ENCODE data around the gene CEP104. TPM values are rescaled to one million over a fixed set of nuclear protein-coding genes. Genes with fewer than 3 reads are reported as not detected.

The CEP104 gene
- total RNA-seq, 1 experiment from 2014 or later: 34.5 TPM

DNA sequence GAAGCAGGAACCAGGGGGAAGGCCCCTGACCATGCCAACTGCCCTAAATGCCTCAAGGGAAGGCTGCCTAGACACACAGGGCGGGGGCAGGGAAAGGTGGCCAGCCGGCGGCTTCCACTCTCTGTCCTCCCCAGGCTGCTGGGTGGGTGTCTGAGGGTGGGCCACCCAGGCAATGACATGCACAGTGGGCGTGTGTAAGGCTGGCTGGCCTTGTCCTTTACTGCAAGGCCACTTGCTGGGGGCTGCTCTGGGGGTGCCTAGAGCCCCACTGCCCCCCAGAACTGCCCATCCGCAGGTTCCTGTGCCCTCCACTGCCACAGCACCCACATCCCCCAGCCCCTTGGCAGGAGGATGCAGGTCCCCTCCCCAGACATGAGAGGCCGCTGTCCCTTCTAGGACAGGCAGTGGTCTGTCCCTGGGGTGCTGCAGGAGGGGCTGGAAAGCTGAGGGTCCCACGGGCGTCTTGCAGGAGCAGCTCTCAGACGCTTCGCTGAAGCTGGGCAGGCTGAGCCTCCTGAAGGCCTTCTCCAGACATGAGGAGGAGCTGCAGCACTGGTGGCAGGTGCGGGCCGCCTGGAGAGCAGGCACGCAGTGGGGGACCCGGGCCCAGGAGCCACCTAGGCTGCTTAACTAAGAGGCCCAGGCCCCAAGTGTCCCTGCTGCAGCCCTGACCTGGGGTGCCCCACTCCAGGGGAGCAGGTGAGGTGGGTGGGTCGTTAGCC, 94.7 kb downstream of the CEP104 start:
- no peak overlapping the region for H3K4me2 ChIP-seq (ENCODE audit: insufficient read depth, insufficient read length, low read length)
- H3K9ac ChIP-seq (ENCODE audit: extremely low read depth, insufficient read length, low read length): no peak overlapping the region
- no peak overlapping the region for H2BK15ac ChIP-seq (ENCODE audit: low read depth, low read length)
- no peak overlapping the region for H2BK120ac ChIP-seq (ENCODE audit: low read depth, low read length, poor library complexity, severe bottlenecking)
- no peaks in the 10 kb centered on the region for H4K20me1 ChIP-seq (ENCODE audit: control insufficient read depth, insufficient read depth, insufficient read length)
- H3K4ac ChIP-seq (ENCODE audit: low read depth, low read length): no peak overlapping the region
- no peak overlapping the region for H3K27ac Mint-ChIP-seq
- H2BK20ac ChIP-seq (ENCODE audit: low read depth, low read length, poor library complexity, severe bottlenecking): no peak overlapping the region
- no peak overlapping the region for H4K5ac ChIP-seq (ENCODE audit: insufficient read length, low read depth, low read length)
- no peaks in the 10 kb centered on the region for H3K23me2 ChIP-seq (ENCODE audit: insufficient read length, low read depth, low read length, poor library complexity, severe bottlenecking)
- no peak overlapping the region for H2AK5ac ChIP-seq (ENCODE audit: insufficient read length, low read length)
- no peak overlapping the region for H3T11ph ChIP-seq (ENCODE audit: low read length)
- no peak overlapping the region for H3K56ac ChIP-seq (ENCODE audit: insufficient read length, low read depth, low read length)
- no peaks in the 10 kb centered on the region for H3K27me3 ChIP-seq (ENCODE audit: insufficient read depth, low read length)
- H3K4me3 Mint-ChIP-seq: no peak overlapping the region
- no peak overlapping the region for H2BK12ac ChIP-seq (ENCODE audit: insufficient read length, low read depth, low read length)
- no peaks in the 10 kb centered on the region for H3K79me1 ChIP-seq (ENCODE audit: insufficient read depth, low read depth, low read length, poor library complexity, severe bottlenecking)
- no peak overlapping the region for H3K23ac ChIP-seq (ENCODE audit: insufficient read length, low read depth, low read length)
- H3K14ac ChIP-seq (ENCODE audit: insufficient read depth, low read length): 0 out of 2 replicates have a peak overlapping the region, but pooled peaks have one; percentile 22
- H2BK5ac ChIP-seq (ENCODE audit: insufficient read length, low read length): no peak overlapping the region
- peaks cover 0 to 11% (median 6%) of the 10 kb centered on the region in 3 experiments; a peak in 5 of 7 replicates for H3K36me3 Mint-ChIP-seq (ENCODE audit: insufficient read depth in 1 of 3, low read depth in 3 of 3)
- no peaks in the 10 kb centered on the region for H3K79me2 ChIP-seq (ENCODE audit: insufficient read depth, low read length)
- H3K9me3 ChIP-seq (ENCODE audit: control insufficient read depth, low read depth, low read length): no peaks in the 10 kb centered on the region
- H3K27me3 Mint-ChIP-seq (ENCODE audit: low read depth): peaks cover 57% of the 10 kb centered on the region
- H4K8ac ChIP-seq (replicated peaks; ENCODE audit: insufficient read length, low read depth, low read length): no peak overlapping the region
- TF ChIP-seq, protein P1, sequence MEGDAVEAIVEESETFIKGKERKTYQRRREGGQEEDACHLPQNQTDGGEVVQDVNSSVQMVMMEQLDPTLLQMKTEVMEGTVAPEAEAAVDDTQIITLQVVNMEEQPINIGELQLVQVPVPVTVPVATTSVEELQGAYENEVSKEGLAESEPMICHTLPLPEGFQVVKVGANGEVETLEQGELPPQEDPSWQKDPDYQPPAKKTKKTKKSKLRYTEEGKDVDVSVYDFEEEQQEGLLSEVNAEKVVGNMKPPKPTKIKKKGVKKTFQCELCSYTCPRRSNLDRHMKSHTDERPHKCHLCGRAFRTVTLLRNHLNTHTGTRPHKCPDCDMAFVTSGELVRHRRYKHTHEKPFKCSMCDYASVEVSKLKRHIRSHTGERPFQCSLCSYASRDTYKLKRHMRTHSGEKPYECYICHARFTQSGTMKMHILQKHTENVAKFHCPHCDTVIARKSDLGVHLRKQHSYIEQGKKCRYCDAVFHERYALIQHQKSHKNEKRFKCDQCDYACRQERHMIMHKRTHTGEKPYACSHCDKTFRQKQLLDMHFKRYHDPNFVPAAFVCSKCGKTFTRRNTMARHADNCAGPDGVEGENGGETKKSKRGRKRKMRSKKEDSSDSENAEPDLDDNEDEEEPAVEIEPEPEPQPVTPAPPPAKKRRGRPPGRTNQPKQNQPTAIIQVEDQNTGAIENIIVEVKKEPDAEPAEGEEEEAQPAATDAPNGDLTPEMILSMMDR (conservative IDR thresholded peaks at IDR 0.05): no peak
- H3K27ac ChIP-seq (ENCODE audit: insufficient read length, low read depth, low read length): no peak overlapping the region
- WGBS (ENCODE audit: extremely low coverage, insufficient read length, low lambda C conversion rate): no CpG with 5 or more reads among the region's 15 CpGs
- no peak overlapping the region for H3K18ac ChIP-seq (ENCODE audit: insufficient read length, low read depth, low read length)
- no peak overlapping the region for H4K91ac ChIP-seq (ENCODE audit: insufficient read length, low read depth, low read length)
- no peaks in the 10 kb centered on the region for H3K4me1 ChIP-seq (ENCODE audit: insufficient read depth, low read length)
- DNase-seq: no peak
- H3K9me3 Mint-ChIP-seq: peaks cover 20 to 27% of the 10 kb centered on the region in 2 experiments; a peak in 4 of 5 replicates
- H2AFZ ChIP-seq (ENCODE audit: low read length): no peak overlapping the region
- H3K4me1 Mint-ChIP-seq: peaks cover under 1 to 3% of the 10 kb centered on the region in 2 experiments

Other genes with a start within 250 kb of the CEP104 start
- gene MEGF6, start 245.7 kb downstream of the CEP104 start, total RNA-seq (2021): 19.9 and 21.3 TPM in 2 replicates
- 24.0 and 24.7 TPM in 2 replicates for gene TPRG1L, start 232.2 kb downstream of the CEP104 start, total RNA-seq (2021)
- gene WRAP73, start 207.1 kb downstream of the CEP104 start, total RNA-seq (2021): 28.4 and 33.8 TPM in 2 replicates
- gene TP73, start 204.7 kb downstream of the CEP104 start, total RNA-seq (2021): 4.7 and 4.9 TPM in 2 replicates
- not detected in 2 replicates for gene CCDC27, start 104.8 kb downstream of the CEP104 start, total RNA-seq (2021)
- gene SMIM1, start 84.5 kb downstream of the CEP104 start, total RNA-seq (2021): 5.3 and 7.3 TPM in 2 replicates
- 65.1 and 72.8 TPM in 2 replicates for gene LRRC47, start 60.7 kb downstream of the CEP104 start, total RNA-seq (2021)
- gene DFFB, start 265 bp upstream of the CEP104 start, total RNA-seq (2021): 9.1 and 9.7 TPM in 2 replicates
- gene C1orf174, start 43.1 kb upstream of the CEP104 start, total RNA-seq (2021): 20.6 and 21.1 TPM in 2 replicates

Measured in H9 (cell line).